Colonic mucosa (tissue), 4 donors: Measurements from ENCODE around the gene DAB1. TPM values are rescaled to one million over a fixed set of nuclear protein-coding genes. Genes with fewer than 3 reads are reported as not detected.

Experiments
- DNase-seq: peaks from one replicate; pipeline ENCODE4 v3.0.0-alpha.2; 2020
- H3K27ac ChIP-seq: fragments of 200-600 bp; one replicate; pipeline ENCODE4 v1.8.0; 2021
- H3K27me3 ChIP-seq: fragments of 200-600 bp; one replicate; pipeline ENCODE4 v1.8.0; 2021
- H3K36me3 ChIP-seq: fragments of 200-600 bp; one replicate; pipeline ENCODE4 v1.8.0; 2021
- H3K4me1 ChIP-seq: fragments of 200-600 bp; one replicate; pipeline ENCODE4 v1.8.0; 2021; ENCODE audit warnings: mild to moderate bottlenecking
- H3K4me3 ChIP-seq: fragments of 200-600 bp; one replicate; pipeline ENCODE4 v1.8.0; 2021
- H3K9ac ChIP-seq, 2 donors: one replicate each; pipeline ENCODE4 v1.7.0; 2013; ENCODE audit warnings: control low read depth in 2 of 2, low read depth in 2 of 2, low read length in 2 of 2
- H3K9me3 ChIP-seq: fragments of 200-600 bp; one replicate; pipeline ENCODE4 v1.8.0; 2021
- CTCF ChIP-seq: fragments of 200-600 bp; IDR thresholded peaks from one replicate; pipeline ENCODE4 v1.8.0; 2022; ENCODE audit warnings: antibody characterized with exemption, mild to moderate bottlenecking
- intact Hi-C: fragments of 100-400 bp; cut with DNase I; formaldehyde crosslinking; loops from one replicate; pipeline ENCODE4 v1.14.1; 2022
- total RNA-seq, 2 donors: library from RNA; stranded (reverse); fragmentation: NEBNext Ultra II Directional in 1 of 2; extraction: Animal tissue kit (Norgen Biotek cat#: 25700) in 1 of 2; gene quantifications; one replicate each; pipeline ENCODE4 v1.2.1, GENCODE V29; 2021
- donor health status: healthy.
- donor health status: DM: no; HTN: no; CAD: no.
- donor health status: DM: no; HTN: no; CAD: no.

The DAB1 gene
- total RNA-seq, 2 donors from 2014 or later = 0.42 TPM; not detected in 1

GRCh38 chr1:57329937-57330336 lies 93.9 kb downstream of the DAB1 start:
- no peak for TF ChIP-seq CTCF
- Histone ChIP-seq H3K9ac (no peak overlapping the region), H3K27ac (no peak overlapping the region), H3K36me3 (no peaks in the 10 kb centered on the region), H3K4me3 (no peak overlapping the region), H3K9me3 (no peaks in the 10 kb centered on the region), H3K27me3 (no peaks in the 10 kb centered on the region), H3K4me1 (no peaks in the 10 kb centered on the region)
- intact Hi-C loops = no loop called here
- no peak for DNase-seq

GRCh38 chr1:57329001-57329527 lies 94.8 kb downstream of the DAB1 start:
- intact Hi-C loops = no loop called here
- H3K27me3 ChIP-seq = no peaks in the 10 kb centered on the region
- no peak for DNase-seq
- no peak overlapping the region for H3K9ac ChIP-seq
- no peak overlapping the region for H3K27ac ChIP-seq
- H3K4me3 ChIP-seq = no peak overlapping the region
- H3K9me3 ChIP-seq = no peaks in the 10 kb centered on the region
- no peak for TF ChIP-seq CTCF
- H3K36me3 ChIP-seq = no peaks in the 10 kb centered on the region
- no peaks in the 10 kb centered on the region for H3K4me1 ChIP-seq

GRCh38 chr1:57327946-57328345 lies 95.9 kb downstream of the DAB1 start:
- TF ChIP-seq CTCF = no peak
- no peaks in the 10 kb centered on the region for H3K36me3 ChIP-seq
- H3K4me3 ChIP-seq = no peak overlapping the region
- no peak overlapping the region for H3K9ac ChIP-seq
- no peak overlapping the region for H3K27ac ChIP-seq
- intact Hi-C loops = no loop called here
- H3K27me3 ChIP-seq = no peaks in the 10 kb centered on the region
- no peak for DNase-seq
- H3K4me1 ChIP-seq = no peaks in the 10 kb centered on the region
- H3K9me3 ChIP-seq = no peaks in the 10 kb centered on the region

GRCh38 chr1:57327336-57327735 lies 96.5 kb downstream of the DAB1 start:
- H3K27me3 ChIP-seq = no peaks in the 10 kb centered on the region
- intact Hi-C loops = no loop called here
- no peak overlapping the region for H3K9ac ChIP-seq
- H3K4me1 ChIP-seq = no peaks in the 10 kb centered on the region
- no peak overlapping the region for H3K4me3 ChIP-seq
- no peaks in the 10 kb centered on the region for H3K9me3 ChIP-seq
- no peaks in the 10 kb centered on the region for H3K36me3 ChIP-seq
- no peak for TF ChIP-seq CTCF
- no peak for DNase-seq
- H3K27ac ChIP-seq = no peak overlapping the region

- intact Hi-C loops = no loop called here
- Histone ChIP-seq H3K9ac (no peak overlapping the region), H3K36me3 (no peaks in the 10 kb centered on the region), H3K4me3 (no peak overlapping the region), H3K4me1 (no peaks in the 10 kb centered on the region), H3K27ac (no peak overlapping the region), H3K9me3 (no peaks in the 10 kb centered on the region), H3K27me3 (no peaks in the 10 kb centered on the region)
- DNase-seq = no peak
- TF ChIP-seq CTCF = no peak
These were observed 98.3 kb downstream of the DAB1 start for GRCh38 chr1:57325536-57325935.
